NCI-H524 treated with DMSO at 0.1 percent for 48 hours (cell line): ENCODE data around the gene PTPRN2.

ENCODE experiments used
- DNase-seq: peaks from one replicate; lab custom pipeline; 2025; lab: John Stamatoyannopoulos, UW

PTPRN2 gene

DNA sequence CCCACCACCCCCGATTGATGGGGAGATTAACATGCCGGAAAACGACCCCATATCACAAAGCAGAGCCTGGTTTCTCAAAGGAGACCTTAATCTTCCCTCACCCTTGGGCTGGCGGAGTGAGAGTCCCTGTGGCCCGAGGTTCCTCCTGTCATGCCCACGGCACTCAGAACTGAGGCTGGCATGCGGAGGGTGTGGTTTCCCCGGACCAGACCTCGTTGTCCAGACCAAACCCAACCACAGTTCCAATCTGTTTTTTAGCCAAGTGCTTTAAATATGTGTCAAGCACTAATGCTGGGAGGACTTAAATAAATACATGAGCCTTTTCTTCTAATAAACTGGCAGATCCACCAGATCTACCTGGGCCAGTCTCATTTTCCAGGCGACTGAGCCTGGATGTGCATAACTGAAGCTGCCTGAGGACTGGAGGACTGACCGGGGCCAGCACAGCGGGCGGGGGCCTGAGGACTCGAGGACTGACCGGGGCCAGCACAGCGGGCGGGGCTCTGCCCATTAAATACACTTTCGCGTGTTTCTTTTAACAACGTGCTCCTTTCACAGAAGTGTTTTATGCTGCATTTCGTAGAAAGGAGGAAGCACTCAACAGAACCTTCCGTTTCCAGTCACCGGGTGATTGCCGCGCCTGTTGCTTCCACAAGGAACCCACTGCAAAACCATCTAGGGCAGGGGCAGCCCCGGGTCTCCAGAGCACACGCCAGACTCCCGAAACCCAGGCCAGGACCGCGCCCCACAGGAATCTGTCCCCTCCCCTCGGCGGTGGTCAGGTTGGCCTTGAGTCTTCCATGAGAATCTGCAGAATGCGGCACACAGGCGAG is 334.6 kb downstream of the PTPRN2 start:
- no peak for DNase-seq

GRCh38 chr7:158252081-158252836 is 335.4 kb downstream of the PTPRN2 start:
- DNase-seq = no peak

DNA sequence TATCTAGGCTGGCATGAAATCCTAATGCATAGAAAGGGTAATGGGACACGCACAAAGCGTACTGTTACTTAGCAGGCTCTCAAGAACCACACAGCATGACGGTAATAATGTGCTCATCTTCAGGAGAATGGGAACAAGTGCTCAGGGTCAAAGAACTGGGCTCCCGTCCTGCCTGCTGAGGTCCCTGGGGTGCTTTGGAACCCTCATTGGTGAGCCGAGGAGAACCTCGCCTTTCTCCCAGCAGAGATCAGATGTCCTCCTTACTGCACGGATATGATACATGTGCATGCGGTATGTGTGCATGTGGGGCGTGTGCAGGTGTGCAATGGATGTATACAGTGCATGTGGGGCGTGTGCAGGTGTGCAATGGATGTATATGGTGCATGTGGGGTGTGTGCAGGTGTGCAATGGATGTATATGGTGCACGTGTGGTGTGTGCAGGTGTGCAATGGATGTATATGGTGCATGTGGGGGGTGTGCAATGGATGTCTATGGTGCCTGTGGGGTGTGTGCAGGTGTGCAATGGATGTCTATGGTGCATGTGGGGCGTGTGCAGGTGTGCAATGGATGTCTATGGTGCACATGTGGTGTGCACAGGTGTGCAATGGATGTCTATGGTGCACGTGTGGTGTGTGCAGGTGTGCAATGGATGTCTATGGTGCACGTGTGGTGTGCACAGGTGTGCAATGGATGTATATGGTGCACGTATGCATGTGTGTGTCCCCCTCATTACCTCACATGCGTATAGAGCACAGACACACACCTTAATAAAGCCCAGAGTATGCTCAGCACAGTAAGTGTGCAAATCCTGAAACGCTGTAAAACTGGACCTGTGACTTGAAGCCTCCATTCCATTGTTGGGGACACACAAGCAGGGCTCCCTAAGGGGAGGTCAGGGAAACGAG is 336.3 kb downstream of the PTPRN2 start:
- DNase-seq = no peak

GRCh38 chr7:158249692-158250091 is 337.9 kb downstream of the PTPRN2 start:
- no peak for DNase-seq

- no peak for DNase-seq
Observed at GRCh38 chr7:158248816-158249215, 338.8 kb downstream of the PTPRN2 start.

DNA sequence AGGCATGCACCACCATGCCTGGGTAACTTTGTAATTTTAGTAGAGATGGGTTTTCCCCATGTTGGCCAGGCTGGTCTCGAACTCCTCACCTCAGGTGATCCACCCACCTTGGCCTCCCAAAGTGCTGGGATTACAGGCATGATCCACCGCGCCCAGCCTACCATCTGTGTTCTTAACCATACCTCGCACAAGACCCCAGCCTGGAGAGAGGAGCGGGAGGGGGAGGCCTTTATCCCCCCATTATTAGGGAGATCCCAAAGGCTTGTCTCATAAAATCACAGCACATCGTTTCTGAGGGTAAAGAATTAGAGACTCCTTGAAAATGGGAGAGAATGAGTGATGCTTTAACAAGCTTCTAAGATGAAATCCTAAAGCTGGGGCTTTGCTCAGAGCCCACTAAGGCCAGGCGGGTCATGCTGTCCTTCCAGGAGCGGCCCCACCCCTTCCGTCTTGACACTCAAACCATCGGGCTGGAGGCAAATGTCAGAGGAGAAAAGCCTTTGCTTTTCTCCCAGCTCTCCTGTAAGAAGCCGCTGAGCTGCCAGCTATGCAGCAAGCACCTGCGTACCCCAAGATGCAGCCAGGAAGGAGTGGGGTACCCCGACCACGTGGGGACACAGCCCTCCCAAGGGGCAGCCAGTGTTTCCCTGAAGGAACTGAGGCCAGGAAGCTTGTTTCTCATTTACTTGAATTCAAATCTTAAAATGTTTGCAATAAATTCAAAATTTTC is 339.7 kb downstream of the PTPRN2 start:
- DNase-seq = no peak

DNA sequence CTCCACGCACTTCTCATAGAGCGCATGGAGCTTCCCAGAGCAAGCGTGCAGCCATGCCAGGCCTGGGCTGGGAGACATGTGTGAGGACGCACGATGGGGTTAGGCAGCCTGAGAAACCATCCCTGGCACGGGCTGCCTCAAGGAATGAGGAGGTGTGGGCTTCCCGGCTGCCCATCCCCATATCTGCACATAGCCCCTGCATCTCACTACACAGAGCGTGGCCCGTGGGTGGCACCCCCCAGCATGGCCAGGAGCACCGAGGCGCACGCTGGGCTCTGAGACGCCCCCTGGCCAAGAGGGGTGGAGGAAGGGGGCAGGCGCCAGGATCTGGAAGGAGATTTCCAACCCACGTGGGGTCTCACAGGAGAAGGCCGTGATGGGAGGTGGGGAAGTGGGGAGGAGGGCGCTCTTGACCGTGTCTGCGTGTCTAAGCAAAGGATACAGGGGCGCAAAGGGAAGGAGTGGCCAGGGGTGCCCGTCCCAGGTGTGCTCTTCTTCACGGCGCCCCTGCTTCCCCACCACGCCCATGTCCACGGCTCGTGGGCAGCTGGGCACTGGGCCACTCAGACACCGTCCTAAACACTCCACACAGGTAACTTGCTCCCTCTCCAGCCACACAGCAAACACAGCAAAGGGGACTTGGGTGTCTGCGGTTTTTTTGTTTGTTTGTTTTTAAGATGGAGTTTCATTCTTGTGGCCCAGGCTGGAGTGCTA is 340.5 kb downstream of the PTPRN2 start:
- no peak for DNase-seq

DNA sequence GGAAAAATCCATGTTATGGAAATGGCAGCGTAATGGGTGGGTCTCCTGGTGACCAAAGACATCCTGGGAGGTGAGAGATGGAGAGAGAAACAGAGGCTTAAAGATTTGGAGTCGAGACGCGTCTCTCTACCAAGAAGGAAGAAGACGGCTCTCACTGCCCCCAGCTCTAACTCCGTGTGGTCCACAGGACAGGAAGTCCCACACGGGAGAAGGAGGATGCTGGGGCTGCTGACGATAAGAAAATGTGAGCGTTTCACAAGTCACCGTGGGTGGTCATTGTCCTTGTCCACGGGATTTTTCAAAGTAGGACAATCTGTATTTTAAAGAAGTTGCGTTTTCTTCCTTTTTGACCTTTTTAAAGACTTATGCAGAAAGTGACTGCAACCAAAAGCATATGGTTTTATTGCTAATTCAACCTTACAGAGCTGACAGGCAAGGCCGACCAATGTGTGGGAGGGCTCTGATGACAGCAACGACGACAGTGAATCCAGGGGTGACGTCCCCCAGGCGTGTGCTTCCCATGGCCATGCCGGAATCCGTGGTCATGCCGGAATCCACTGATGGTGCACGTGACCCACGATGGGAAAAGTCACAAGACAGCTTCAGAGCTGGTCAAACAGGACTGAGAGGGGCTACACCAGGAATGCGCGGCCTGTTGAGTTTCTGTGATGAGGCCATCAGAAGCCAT is 341.2 kb downstream of the PTPRN2 start:
- DNase-seq = no peak

DNA sequence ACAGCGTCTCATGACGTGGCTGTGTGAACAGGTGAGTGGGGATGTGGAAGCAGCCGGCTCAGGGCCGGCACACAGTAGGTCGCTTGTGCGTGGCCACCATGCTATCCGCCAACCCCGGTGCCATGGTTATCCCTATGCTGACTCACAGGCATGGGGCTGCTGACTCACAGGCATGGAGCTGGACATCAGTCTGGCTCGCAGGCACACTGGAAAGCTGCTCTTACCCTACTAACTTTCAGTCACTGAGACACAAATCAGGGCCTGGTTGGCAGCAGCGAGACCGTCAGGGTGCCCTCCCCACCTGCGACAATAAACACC is 341.9 kb downstream of the PTPRN2 start:
- no peak for DNase-seq

DNA sequence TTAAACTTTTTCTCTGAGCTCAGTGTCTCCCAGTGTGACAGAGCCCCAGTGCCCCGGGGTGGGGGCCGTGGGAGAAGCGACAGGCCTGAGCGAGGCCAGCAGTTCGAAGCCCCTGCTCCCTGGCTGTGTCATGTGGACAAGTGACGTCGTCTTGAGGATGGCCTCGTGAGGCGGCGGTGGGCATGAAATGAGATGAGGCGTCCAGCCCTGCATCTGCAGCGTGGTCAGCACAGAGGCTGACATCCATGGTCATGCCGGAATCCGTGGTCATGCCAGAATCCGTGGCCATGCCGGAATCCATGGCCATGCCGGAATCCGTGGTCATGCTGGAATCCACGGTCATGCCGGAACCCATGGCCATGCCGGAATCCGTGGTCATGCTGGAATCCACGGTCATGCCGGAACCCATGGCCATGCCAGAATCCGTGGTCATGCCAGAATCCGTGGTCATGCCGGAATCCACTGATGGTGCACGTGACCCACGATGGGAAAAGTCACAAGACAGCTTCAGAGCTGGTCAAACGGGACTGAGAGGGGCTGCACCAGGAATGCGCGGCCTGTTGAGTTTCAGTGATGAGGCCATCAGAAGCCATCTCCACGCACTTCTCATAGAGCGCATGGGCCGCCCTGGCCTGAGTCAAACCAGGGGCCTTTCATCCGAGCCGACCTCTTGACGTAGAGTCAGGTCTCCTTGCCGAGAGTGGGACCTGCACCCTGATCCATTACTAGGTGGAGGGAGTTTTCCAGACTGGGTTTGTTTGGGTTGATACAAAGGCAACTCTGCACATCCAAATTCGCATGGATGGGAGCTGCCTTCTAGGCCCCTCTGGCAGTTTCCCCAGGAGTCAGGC is 342.5 kb downstream of the PTPRN2 start:
- no peak for DNase-seq

GRCh38 chr7:158244430-158244829 is 343.2 kb downstream of the PTPRN2 start:
- no peak for DNase-seq

GRCh38 chr7:158241919-158242318 is 345.7 kb downstream of the PTPRN2 start:
- no peak for DNase-seq

GRCh38 chr7:158240801-158241200 is 346.8 kb downstream of the PTPRN2 start:
- DNase-seq = no peak

DNA sequence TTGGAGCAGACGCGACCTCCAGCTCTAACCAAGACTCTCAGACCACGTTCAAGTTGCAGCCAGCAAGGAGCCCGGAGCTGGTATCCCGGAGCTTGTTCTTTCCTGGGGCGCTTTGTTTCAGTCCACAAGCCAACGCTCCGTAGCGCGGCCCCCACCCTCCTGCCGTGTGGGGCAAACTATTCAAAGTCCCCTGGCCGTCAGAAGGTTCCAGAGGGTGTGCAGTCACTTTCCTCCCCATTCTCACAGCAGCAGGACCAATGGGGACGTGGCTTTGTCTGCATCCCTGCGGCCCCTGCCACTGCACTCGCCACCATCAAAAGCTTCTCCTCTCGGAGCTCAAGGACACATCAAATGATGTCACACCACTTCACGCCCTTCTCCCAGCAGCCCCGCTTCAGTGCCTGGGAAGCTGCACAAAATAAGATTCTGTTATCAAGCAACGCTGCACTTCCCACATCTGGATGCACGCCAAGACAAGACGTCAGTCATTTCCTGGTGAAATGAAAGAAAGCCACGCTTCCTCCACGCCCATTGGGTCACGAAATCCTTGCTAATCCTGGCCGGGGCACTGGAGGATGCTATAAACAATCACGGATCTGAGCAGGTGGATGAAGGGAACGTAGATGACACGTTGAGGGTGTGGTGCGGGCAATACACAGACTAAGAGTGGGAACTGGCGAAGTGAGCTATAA is 348.2 kb downstream of the PTPRN2 start:
- DNase-seq = no peak

- DNase-seq = no peak
Observed at GRCh38 chr7:158238616-158239289, 348.9 kb downstream of the PTPRN2 start.

DNA sequence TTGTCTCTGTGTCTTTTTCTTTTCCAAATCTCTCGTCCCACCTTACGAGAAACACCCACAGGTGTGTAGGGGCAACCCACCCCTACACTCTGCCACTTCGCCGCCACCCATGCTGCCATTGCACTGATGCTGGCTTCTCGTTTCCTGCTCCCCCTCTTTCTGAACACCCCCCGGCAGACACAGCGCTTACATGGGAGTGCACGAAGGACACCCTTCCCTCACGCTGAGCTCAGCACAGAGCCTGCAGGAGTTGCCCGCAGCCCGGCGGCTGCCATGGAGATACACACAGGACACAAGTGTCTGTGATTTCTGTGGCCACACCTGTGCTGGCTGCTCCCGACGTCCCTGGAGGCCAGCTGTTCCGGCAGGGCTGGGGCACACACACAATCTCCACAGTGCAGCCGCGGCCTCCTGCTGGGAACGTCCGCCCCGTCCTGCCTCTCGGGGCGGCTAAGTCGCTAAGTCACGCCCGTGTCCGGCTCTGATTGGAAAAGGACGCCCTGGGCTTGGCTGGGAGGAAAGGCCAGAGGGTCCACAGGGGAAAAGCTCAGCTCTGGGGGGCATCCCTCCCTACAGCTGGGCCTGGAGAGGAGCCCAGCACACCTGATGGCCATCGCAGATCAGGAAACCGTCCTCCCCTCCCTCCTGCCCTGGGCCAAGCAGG is 349.8 kb downstream of the PTPRN2 start:
- DNase-seq = no peak

GRCh38 chr7:158236400-158236799 is 351.2 kb downstream of the PTPRN2 start:
- no peak for DNase-seq

DNA sequence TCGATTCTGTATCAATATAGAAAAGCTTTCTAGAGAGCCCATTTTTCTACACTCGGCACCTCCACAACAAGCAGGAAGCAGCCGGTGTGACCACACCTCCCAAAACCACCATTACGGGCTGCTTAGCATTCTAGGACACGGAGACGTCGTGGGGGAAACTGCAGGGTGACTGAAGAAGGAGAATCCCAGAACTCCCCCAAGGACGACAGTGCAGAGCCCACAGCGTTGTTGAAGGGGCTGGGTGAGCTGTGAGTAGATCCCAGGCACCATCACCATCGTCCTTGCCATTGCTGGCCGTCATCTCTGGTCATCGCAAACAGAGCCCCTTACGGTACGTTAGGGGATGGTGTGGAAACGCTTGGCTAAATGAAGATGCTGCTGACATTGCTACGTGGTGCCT is 351.8 kb downstream of the PTPRN2 start:
- DNase-seq = no peak
